Effector memory CD8-positive, alpha-beta T cell (primary cell): Measurements from ENCODE around the gene PCCA.
"Not testable (repeated sequence)": the region's sequence is repeated elsewhere in the genome, so short reads cannot be mapped to it uniquely, and the experiment has no call there.

Experiments
- ATAC-seq: fragments of 150-1000 bp; cut with Tn5 transposase; replicated peaks from 2 replicates; pipeline ENCODE4 v1.10.0; 2021; ENCODE audit warnings: mild to moderate bottlenecking, moderate library complexity
- DNase-seq, 3 experiments: peaks; one replicate each; pipeline ENCODE4 v3.0.0; 2021
- H3K27ac Mint-ChIP-seq, 2 donors: one replicate each; pipeline ENCODE4 v1.8.0; 2022; ENCODE audit warnings: mild to moderate bottlenecking in 2 of 2, mixed read lengths in 2 of 2, moderate library complexity in 2 of 2
- H3K27me3 Mint-ChIP-seq, 2 donors: one replicate each; pipeline ENCODE4 v1.8.0; 2022; ENCODE audit warnings: mixed read lengths in 2 of 2
- H3K36me3 Mint-ChIP-seq: one replicate; pipeline ENCODE4 v1.8.0; 2022; ENCODE audit warnings: mild to moderate bottlenecking, moderate library complexity, mixed read lengths; ENCODE audit not compliant: insufficient read depth
- H3K4me1 Mint-ChIP-seq, 2 donors: one replicate each; pipeline ENCODE4 v1.8.0; 2022; ENCODE audit warnings: low read depth in 2 of 2, mixed read lengths in 2 of 2
- H3K4me3 Mint-ChIP-seq, 2 donors: one replicate each; pipeline ENCODE4 v1.8.0; 2022; ENCODE audit warnings: mild to moderate bottlenecking in 2 of 2, mixed read lengths in 2 of 2, moderate library complexity in 2 of 2
- H3K9me3 Mint-ChIP-seq, 2 donors: one replicate each; pipeline ENCODE4 v1.8.0; 2022; ENCODE audit warnings: mixed read lengths in 2 of 2

Gene PCCA

DNA sequence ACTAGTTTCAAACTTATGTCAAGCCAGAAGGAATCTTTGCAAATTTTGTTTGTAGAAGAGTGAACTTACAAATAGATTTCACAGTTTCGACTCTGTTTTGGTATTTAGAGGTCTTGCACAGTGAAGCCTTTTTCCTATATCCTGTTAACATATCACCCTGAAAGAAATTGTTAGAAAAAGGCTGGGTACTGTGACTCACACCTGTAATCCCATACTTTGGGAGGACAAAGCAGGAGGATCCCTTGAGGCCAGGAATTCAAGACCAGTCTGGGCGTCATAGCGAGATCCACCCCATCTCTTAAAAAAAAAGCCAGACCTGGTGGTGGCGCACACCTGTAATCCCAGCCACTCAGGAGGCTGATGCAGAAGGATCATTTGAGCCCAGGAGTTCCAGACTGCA lies 275.7 kb downstream of the PCCA start:
- Mint-ChIP-seq H3K27me3 (no peaks in the 10 kb centered on the region), H3K27ac (no peak overlapping the region), H3K4me3 (no peak overlapping the region), H3K4me1 (peaks cover 3 to 4% of the 10 kb centered on the region in 2 donors), H3K9me3 (no peaks in the 10 kb centered on the region), H3K36me3 (no peaks in the 10 kb centered on the region)
- no peak for ATAC-seq
- no peak for DNase-seq

GRCh38 chr13:100365680-100366079 lies 276.8 kb downstream of the PCCA start:
- DNase-seq (no peak), ATAC-seq (no peak)
- no peak overlapping the region for H3K4me3 Mint-ChIP-seq
- H3K27ac Mint-ChIP-seq = no peak overlapping the region
- H3K9me3 Mint-ChIP-seq = no peaks in the 10 kb centered on the region
- H3K36me3 Mint-ChIP-seq = no peaks in the 10 kb centered on the region
- H3K4me1 Mint-ChIP-seq = peaks cover 3 to 4% of the 10 kb centered on the region in 2 donors
- H3K27me3 Mint-ChIP-seq = no peaks in the 10 kb centered on the region

DNA sequence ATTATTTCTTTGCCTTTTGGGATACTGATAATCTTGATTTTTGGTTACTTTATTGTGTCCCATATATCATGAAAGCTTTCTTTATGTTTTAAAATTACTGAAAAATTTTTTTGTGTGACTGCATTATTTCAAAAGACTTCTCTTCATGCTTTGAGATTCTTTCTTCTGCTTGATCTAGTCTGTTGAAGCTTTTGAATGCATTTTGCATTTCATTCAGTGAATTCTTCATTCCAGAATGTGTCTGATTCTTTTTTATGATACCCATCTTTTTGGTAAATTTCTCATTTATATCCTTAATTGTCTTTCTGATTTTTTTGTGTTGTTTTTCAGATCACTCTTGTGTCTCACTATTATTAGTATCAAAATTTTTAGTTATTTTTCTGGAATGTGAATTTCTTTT lies 289.6 kb downstream of the PCCA start:
- DNase-seq (no peak), ATAC-seq (no peak)
- Mint-ChIP-seq H3K27ac (no peak overlapping the region), H3K9me3 (peaks cover 10 to 18% of the 10 kb centered on the region in 2 donors), H3K4me3 (no peak overlapping the region), H3K4me1 (no peaks in the 10 kb centered on the region), H3K36me3 (no peaks in the 10 kb centered on the region), H3K27me3 (no peaks in the 10 kb centered on the region)

- Mint-ChIP-seq H3K36me3 (no peaks in the 10 kb centered on the region), H3K27ac (no peak overlapping the region), H3K27me3 (no peaks in the 10 kb centered on the region), H3K4me3 (no peak overlapping the region), H3K4me1 (no peaks in the 10 kb centered on the region), H3K9me3 (peaks cover 4 to 10% of the 10 kb centered on the region in 2 donors)
- ATAC-seq (no peak), DNase-seq (no peak)
Measured at GRCh38 chr13:100381595-100382224, 292.8 kb downstream of the PCCA start.

- no peak overlapping the region for H3K4me3 Mint-ChIP-seq
- H3K36me3 Mint-ChIP-seq = no peaks in the 10 kb centered on the region
- H3K27ac Mint-ChIP-seq = peak overlapping the region in 1 of 2 donors; percentile 16
- no peaks in the 10 kb centered on the region for H3K27me3 Mint-ChIP-seq
- no peaks in the 10 kb centered on the region for H3K4me1 Mint-ChIP-seq
- H3K9me3 Mint-ChIP-seq = peaks cover 4 to 7% of the 10 kb centered on the region in 2 donors
- ATAC-seq = no peak
- DNase-seq = no peak
Measured at GRCh38 chr13:100382785-100383184, 293.9 kb downstream of the PCCA start.

DNA sequence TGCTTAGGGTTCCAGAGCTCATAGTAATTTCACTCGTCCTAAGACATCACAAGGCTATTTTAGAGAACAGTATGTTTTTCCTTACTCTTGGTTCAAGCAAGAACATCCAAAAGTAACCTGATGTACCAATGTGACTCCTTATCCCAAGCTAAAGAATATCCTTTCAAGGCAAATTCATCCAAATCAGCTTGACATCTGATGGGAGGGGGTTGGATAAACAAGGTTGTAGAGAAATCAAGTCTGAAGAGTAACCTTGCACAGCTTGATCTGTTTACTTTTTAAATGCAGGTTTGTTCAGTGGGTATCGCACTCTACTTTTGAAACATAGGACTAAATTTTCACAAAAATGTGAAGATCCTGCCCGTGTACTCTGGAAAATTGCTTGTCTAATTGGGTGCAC lies 298.5 kb downstream of the PCCA start:
- Mint-ChIP-seq H3K9me3 (no peaks in the 10 kb centered on the region), H3K4me1 (peaks cover 0 to 2% of the 10 kb centered on the region in 2 donors), H3K36me3 (no peaks in the 10 kb centered on the region), H3K27ac (no peak overlapping the region), H3K27me3 (no peaks in the 10 kb centered on the region), H3K4me3 (no peak overlapping the region)
- ATAC-seq (no peak), DNase-seq (no peak)

GRCh38 chr13:100388150-100388549 lies 299.3 kb downstream of the PCCA start:
- DNase-seq, H3K27ac Mint-ChIP-seq, H3K9me3 Mint-ChIP-seq, H3K4me3 Mint-ChIP-seq, H3K36me3 Mint-ChIP-seq, ATAC-seq, H3K4me1 Mint-ChIP-seq, H3K27me3 Mint-ChIP-seq: not testable (repeated sequence)

GRCh38 chr13:100388923-100389322 lies 300.0 kb downstream of the PCCA start:
- Mint-ChIP-seq H3K4me1 (peaks cover 0 to 2% of the 10 kb centered on the region in 2 donors), H3K9me3 (no peaks in the 10 kb centered on the region), H3K4me3 (no peak overlapping the region), H3K36me3 (no peaks in the 10 kb centered on the region), H3K27ac (no peak overlapping the region), H3K27me3 (no peaks in the 10 kb centered on the region)
- no peak for ATAC-seq
- DNase-seq = no peak

DNA sequence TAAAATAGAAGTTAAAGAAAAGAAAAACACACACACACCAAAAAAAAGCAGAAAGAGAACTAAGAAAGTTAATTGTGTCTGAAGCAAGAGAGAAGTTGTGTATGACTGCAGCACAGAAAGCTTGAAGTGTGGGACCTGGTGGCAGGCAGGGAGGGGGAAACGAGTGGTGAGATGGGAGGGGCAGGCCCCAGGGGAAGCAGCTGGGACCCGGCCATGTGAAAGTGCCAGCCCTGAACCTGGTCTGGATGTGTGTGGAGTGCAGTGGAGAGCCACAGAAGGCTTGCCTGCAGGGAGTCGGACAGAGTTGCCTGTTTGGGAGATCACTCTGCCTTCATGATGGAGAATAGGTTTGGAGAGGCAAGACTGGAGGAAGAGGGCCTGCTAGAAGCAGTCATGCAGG lies 300.7 kb downstream of the PCCA start:
- Mint-ChIP-seq H3K4me1 (peaks cover 0 to 2% of the 10 kb centered on the region in 2 donors), H3K27me3 (no peaks in the 10 kb centered on the region), H3K36me3 (no peaks in the 10 kb centered on the region), H3K4me3 (no peak overlapping the region), H3K9me3 (no peaks in the 10 kb centered on the region), H3K27ac (no peak overlapping the region)
- no peak for DNase-seq
- no peak for ATAC-seq

DNA sequence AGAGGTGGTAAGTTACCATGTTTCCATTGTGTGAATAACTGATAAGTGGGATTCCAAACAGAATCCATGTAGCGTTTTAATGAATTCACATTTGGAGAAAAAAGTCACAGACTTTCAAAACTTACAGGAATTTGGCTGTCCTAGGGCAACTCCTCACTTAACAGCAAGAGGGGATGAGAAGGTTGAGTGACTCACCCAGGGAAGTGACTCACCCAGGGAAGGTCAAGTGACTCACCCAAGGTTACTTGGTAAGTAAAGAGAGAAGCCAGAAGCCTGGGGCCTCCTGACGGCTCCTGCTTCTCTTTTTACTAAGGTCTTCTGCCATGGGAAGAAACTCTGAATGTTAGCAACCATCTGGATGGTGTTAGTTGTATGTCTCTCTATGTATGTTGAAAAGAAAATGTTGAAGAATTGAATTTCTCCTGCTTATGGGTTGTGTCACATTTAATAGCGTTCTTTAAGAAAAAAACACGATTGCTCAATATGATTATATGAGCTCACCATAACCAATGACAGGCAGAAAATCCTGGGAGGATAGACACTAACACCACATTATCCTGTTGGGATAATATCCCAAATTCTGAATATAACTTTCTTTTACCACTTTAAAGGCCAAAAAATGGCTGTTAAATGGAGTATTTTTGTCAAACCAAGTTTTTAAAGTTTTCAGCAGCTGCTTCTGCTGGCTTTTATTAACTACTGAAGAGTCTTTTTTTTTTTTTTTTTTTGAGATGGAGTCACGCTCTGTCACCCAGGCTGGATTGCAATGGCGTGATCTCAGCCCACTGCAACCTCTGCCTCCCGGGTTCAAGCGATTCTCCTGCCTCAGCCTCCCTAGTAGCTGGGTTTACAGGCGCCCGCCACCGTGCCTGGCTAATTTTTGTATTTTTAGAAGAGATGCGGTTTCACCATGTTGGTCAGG lies 304.1 kb downstream of the PCCA start:
- H3K4me1 Mint-ChIP-seq = peaks cover 0 to 2% of the 10 kb centered on the region in 2 donors
- no peaks in the 10 kb centered on the region for H3K9me3 Mint-ChIP-seq
- ATAC-seq (peak; percentile 61), DNase-seq (peak in 1 of 3 experiments; percentile 0)
- no peaks in the 10 kb centered on the region for H3K27me3 Mint-ChIP-seq
- no peaks in the 10 kb centered on the region for H3K36me3 Mint-ChIP-seq
- H3K27ac Mint-ChIP-seq = peak overlapping the region in 1 of 2 donors; percentile 39
- H3K4me3 Mint-ChIP-seq = no peak overlapping the region

GRCh38 chr13:100394005-100394695 lies 305.3 kb downstream of the PCCA start:
- peaks cover 0 to 2% of the 10 kb centered on the region in 2 donors for H3K4me1 Mint-ChIP-seq
- H3K27me3 Mint-ChIP-seq = no peaks in the 10 kb centered on the region
- ATAC-seq (no peak), DNase-seq (no peak)
- no peak overlapping the region for H3K27ac Mint-ChIP-seq
- no peaks in the 10 kb centered on the region for H3K9me3 Mint-ChIP-seq
- H3K36me3 Mint-ChIP-seq = no peaks in the 10 kb centered on the region
- H3K4me3 Mint-ChIP-seq = no peak overlapping the region

- no peak overlapping the region for H3K27ac Mint-ChIP-seq
- no peak for DNase-seq
- H3K36me3 Mint-ChIP-seq = no peaks in the 10 kb centered on the region
- no peaks in the 10 kb centered on the region for H3K9me3 Mint-ChIP-seq
- H3K27me3 Mint-ChIP-seq = no peaks in the 10 kb centered on the region
- H3K4me1 Mint-ChIP-seq = peaks cover 0 to 2% of the 10 kb centered on the region in 2 donors
- H3K4me3 Mint-ChIP-seq = no peak overlapping the region
- no peak for ATAC-seq
Measured at GRCh38 chr13:100395698-100396373, 306.9 kb downstream of the PCCA start.

DNA sequence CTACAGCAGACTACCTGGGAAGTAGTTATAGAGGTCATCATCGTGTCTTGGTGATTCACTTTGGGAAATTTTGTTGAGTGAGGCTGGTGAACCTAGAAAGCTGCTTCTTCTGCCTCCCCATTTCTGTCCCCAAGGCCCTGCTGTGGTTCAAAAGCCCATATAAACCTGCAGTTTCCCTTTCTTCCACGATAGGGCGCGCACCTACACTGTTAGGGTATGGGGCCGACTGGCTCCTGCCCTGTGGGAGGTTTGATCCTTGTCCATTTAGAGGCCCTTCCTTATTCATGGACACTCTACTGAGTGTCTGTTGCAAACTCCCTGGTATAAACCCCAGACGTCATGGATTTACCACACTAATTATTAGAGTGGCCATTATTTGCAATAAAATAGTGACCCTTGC lies 307.9 kb downstream of the PCCA start:
- DNase-seq (no peak), ATAC-seq (no peak)
- Mint-ChIP-seq H3K9me3 (no peaks in the 10 kb centered on the region), H3K36me3 (no peaks in the 10 kb centered on the region), H3K27me3 (no peaks in the 10 kb centered on the region), H3K4me3 (no peak overlapping the region), H3K4me1 (peaks cover 0 to 2% of the 10 kb centered on the region in 2 donors), H3K27ac (no peak overlapping the region)
